ENCODE measurements around the gene GTPBP4. TPM values are rescaled to one million over a fixed set of nuclear protein-coding genes. Genes with fewer than 3 reads are reported as not detected.

GTPBP4 gene
- total RNA-seq: 10 to 100 TPM in 5 of 6 experiments, 1 to 10 TPM in 1; 6.6 to 18.6 (median 15.4) TPM
- long read RNA-seq, partial matches to known transcripts: 5 of 6 reads
- long read RNA-seq, other reads (novel, unspliced or antisense): 1 of 6 reads

- WGBS (ENCODE audit: insufficient coverage, low coverage, low lambda C conversion rate, missing lambda C conversion rate): 0% methylated on average over 13 of the region's 74 CpGs
- intact Hi-C loops (cut with DNase I): no loop called here
- H3K9me3 ChIP-seq: no peaks in the 10 kb centered on the region
- H3K4me1 ChIP-seq: peaks cover 0 to 24% (median 5%) of the 10 kb centered on the region in 4 donors
- ATAC-seq (peak; percentile 99), DNase-seq (peak; percentile 99)
- peak in 3 of 4 donors; percentile 19 to 46 (median 32) for TF ChIP-seq CTCF (IDR thresholded peaks at IDR 0.05)
- TF ChIP-seq POLR2A (IDR thresholded peaks at IDR 0.05): peak; percentile 73
- H3K36me3 ChIP-seq: peaks cover 0 to 3% (median 0%) of the 10 kb centered on the region in 4 donors
- peak within 1 kb of the TSS; percentile 63 to 82 (median 81) for H3K27ac ChIP-seq
- no peaks in the 10 kb centered on the region for H3K27me3 ChIP-seq
- H3K4me3 ChIP-seq: peak within 1 kb of the TSS; percentile 95 to 99 (median 99)
These were observed at the start of gene GTPBP4 for GRCh38 chr10:987870-988666. Gene GTPBP4 (plus strand): TSS chr10:988434. CDS start chr10:988480, 46 bp downstream.

DNA sequence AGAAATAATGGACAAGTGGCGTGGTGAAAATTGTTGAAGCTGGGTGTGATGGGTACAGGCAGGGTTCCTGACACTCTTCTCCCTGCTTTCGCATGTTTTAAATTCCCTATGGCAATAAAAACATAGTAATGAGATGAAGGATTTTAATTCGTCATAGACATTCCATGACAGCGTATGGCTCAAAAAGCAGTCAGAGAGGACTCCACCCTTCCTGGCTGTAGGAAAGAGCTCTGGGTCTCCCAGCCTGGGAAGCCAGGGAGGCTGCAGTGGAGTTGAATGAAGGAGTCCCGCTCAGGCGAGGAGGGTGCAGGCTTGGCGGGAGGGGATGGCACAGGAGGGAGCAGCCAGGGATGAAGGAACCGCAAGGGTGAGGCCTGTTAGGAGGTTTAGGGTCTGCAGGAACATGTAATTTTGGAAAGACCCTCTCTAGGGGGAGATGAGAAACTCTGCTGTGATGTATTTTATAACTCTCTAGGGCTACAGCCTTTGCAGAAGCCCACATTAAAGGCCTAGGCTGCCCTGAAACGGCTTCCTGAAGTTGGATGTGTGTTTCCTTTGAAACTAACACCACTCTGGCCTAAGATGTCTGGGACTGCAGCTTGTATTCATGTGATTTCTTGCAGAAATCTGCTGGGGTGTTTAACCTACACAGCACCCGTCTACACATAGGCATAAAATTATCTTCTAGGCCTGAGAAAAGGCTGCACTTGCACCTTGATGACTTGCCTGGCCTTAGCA lies 49.1 kb upstream of the GTPBP4 start:
- DNase-seq (no peak), ATAC-seq (no peak)
- Histone ChIP-seq H3K27me3 (no peaks in the 10 kb centered on the region), H3K27ac (no peak overlapping the region), H3K9me3 (no peaks in the 10 kb centered on the region), H3K36me3 (no peaks in the 10 kb centered on the region), H3K4me1 (no peaks in the 10 kb centered on the region), H3K4me3 (no peak overlapping the region)
- WGBS (ENCODE audit: insufficient coverage, low coverage, low lambda C conversion rate, missing lambda C conversion rate): 79% methylated on average over 10 of the region's 10 CpGs
- TF ChIP-seq POLR2A (IDR thresholded peaks at IDR 0.05) (no peak), CTCF (IDR thresholded peaks at IDR 0.05) (no peak)
- intact Hi-C loops (cut with DNase I): no loop called here

- H3K27ac ChIP-seq: no peak overlapping the region
- WGBS (ENCODE audit: insufficient coverage, low coverage, low lambda C conversion rate, missing lambda C conversion rate): 84% methylated on average over 14 of the region's 17 CpGs
- ATAC-seq: no peak
These were observed 44.8 kb upstream of the GTPBP4 start for GRCh38 chr10:943334-944033.

More at GRCh38 chr10:943334-944033, 44.8 kb upstream of the GTPBP4 start:
- no peaks in the 10 kb centered on the region for H3K27me3 ChIP-seq
- no peak overlapping the region for H3K4me3 ChIP-seq
- no peaks in the 10 kb centered on the region for H3K36me3 ChIP-seq
- H3K4me1 ChIP-seq: no peaks in the 10 kb centered on the region
- H3K9me3 ChIP-seq: no peaks in the 10 kb centered on the region
- intact Hi-C loops (cut with DNase I): no loop called here
- no peak for DNase-seq
- TF ChIP-seq POLR2A (IDR thresholded peaks at IDR 0.05) (no peak), CTCF (IDR thresholded peaks at IDR 0.05) (no peak)

Measured in right lobe of liver (tissue), 6 donors.